Gastrocnemius medialis (tissue), 4 donors: Measurements from ENCODE around the gene C2orf69.

Experiments used
- CTCF ChIP-seq, 5 experiments: fragments of 450-650 bp in 3 of 5; fragments of 200-600 bp in 2 of 5; sonication (generic) in 2 of 5; IDR thresholded peaks in 4 of 5; conservative IDR thresholded peaks in 1 of 5; 1 replicate in 4 of 5; 2 replicates in 1 of 5; pipeline ENCODE4 v1.5.1; 2016 to 2019; ENCODE audit warnings: antibody characterized with exemption in 5 of 5, mild to moderate bottlenecking in 3 of 5, moderate library complexity in 3 of 5
- POLR2A ChIP-seq, 2 donors: fragments of 450-650 bp; IDR thresholded peaks; one replicate each; pipeline ENCODE4 v1.6.1; 2017; ENCODE audit warnings: antibody characterized with exemption in 2 of 2, mild to moderate bottlenecking in 2 of 2, moderate library complexity in 2 of 2

- TF ChIP-seq CTCF (IDR thresholded peaks at IDR 0.05 in 4 of 5, conservative IDR thresholded peaks at IDR 0.05 in 1 of 5): no peak
- no peak for TF ChIP-seq POLR2A (IDR thresholded peaks at IDR 0.05)
Measured at GRCh38 chr2:199951023-199951422, 39.9 kb downstream of the C2orf69 start.
